Duodenal mucosa (tissue), 2 donors: ENCODE data around the gene TMEM43.

Source experiments
- H3K27ac ChIP-seq: one replicate; pipeline ENCODE4 v1.7.0; 2013; ENCODE audit warnings: low read depth, low read length
- H3K27me3 ChIP-seq, 2 donors: one replicate each; pipeline ENCODE4 v1.7.0; 2013; ENCODE audit warnings: low read length in 2 of 2, control low read depth in 1 of 2; ENCODE audit not compliant: insufficient read depth in 2 of 2, control insufficient read depth in 1 of 2
- H3K36me3 ChIP-seq, 2 donors: one replicate each; pipeline ENCODE4 v1.7.0; 2013; ENCODE audit warnings: low read length in 2 of 2, control low read depth in 1 of 2; ENCODE audit not compliant: insufficient read depth in 2 of 2, control insufficient read depth in 1 of 2
- H3K4me1 ChIP-seq, 2 donors: one replicate each; pipeline ENCODE4 v1.7.0; 2013; ENCODE audit warnings: low read length in 2 of 2, control low read depth in 1 of 2; ENCODE audit not compliant: insufficient read depth in 2 of 2, control insufficient read depth in 1 of 2
- H3K4me3 ChIP-seq, 2 donors: one replicate each; pipeline ENCODE4 v1.7.0; 2013; ENCODE audit warnings: low read length in 2 of 2, low read depth in 1 of 2
- H3K9ac ChIP-seq, 2 donors: one replicate each; pipeline ENCODE4 v1.7.0; 2013; ENCODE audit warnings: low read length in 2 of 2, low read depth in 1 of 2
- H3K9me3 ChIP-seq, 2 donors: one replicate each; pipeline ENCODE4 v1.7.0; 2013; ENCODE audit warnings: low read length in 2 of 2, control low read depth in 1 of 2; ENCODE audit not compliant: control insufficient read depth in 1 of 2

Gene TMEM43

DNA sequence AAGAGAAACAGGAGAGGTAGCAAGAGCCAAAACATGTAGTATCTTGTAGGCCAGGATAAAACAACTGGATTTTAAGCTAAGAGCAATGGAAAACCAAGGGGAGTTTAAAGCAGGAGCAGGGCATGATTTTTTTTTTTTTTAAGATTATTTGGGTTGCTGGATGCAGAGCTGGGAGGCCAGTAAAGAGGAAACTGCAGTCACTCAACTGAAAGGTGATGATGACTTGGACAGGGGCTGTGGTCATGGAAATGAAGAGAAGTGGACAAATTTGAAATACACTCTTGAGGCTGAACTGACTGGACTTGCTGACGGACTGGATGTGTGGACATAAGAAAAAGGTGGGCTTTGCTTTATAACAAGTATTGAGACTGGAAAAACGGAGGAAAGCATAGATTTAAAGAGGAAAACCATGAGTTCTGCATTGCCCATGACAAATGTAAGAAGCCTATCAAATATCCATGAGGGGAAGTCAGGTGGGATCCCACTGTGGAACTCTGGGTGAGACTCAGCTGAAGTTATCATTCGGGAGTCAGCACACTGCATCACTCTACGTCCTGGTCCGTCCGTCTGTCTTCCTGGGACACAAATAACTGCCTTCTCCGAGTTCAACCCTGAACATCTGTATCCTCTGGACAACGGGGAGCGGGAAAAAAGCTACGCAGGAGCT lies 52.9 kb downstream of the TMEM43 start:
- no peaks in the 10 kb centered on the region for H3K9me3 ChIP-seq
- H3K36me3 ChIP-seq = peaks cover 7 to 11% of the 10 kb centered on the region in 2 donors
- no peaks in the 10 kb centered on the region for H3K27me3 ChIP-seq
- H3K4me3 ChIP-seq = peak overlapping the region; percentile 91 to 99
- H3K4me1 ChIP-seq = peaks cover 20 to 39% of the 10 kb centered on the region in 2 donors
- peak overlapping the region; percentile 93 for H3K27ac ChIP-seq
- H3K9ac ChIP-seq = peak overlapping the region; percentile 97 to 98

DNA sequence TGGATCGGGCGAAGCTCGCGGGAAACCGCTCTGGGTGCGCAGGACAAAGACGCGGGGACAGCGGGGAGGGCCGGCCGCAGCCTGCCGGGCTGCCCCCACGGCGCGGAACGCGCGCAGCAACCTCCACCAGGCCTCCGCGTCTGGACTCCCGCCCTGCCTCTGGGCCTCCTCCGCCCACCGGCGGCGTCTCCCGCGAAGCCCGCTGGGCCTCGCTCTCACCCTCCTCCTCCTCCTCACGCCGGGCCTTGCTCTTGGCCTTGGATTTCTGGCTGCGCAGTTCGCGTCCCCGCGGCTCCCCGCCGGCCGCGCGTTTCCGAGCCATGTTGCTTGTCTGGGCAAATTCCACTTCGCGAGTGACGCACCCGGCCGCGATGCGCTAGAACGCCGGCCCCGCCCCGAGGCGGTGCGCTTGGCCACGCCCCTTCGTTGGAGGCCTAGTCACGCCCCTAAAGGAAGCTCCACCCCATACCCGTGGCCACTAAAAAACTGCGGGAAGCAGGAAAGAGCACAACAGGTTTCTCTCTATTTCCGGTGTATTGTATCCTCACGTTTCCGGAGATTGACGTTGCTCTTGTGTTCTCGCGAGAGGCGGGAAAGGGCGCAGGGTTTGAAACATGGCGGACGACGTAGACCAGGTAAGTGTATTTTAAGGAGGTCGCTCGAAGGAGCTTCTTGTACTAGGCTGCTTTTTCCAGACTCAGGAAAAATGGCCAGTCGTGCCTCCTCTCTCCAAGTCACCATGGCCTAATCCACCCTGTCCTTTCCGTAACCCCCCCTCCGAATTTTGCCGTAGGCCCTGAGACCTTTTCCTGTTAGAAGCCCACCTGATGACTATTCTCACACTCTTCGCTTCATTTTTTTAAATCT lies 53.6 kb downstream of the TMEM43 start, which contains the start of the genes LSM3 and XPC:
Gene LSM3 (plus strand): TSS at position 571 of the 867 bp plus-strand sequence. CDS start 44 bp downstream, at position 615.
Gene XPC (minus strand): TSS at position 355 of the 867 bp plus-strand sequence. CDS start 33 bp downstream, at position 322.
- Histone ChIP-seq H3K4me1 (peaks cover 20 to 44% of the 10 kb centered on the region in 2 donors), H3K4me3 (peak within 1 kb of the TSS; percentile 95 to 99), H3K36me3 (peaks cover 7 to 15% of the 10 kb centered on the region in 2 donors), H3K27me3 (no peaks in the 10 kb centered on the region), H3K9ac (peak within 1 kb of the TSS; percentile 97 to 98), H3K9me3 (no peaks in the 10 kb centered on the region), H3K27ac (peak within 1 kb of the TSS; percentile 93)

DNA sequence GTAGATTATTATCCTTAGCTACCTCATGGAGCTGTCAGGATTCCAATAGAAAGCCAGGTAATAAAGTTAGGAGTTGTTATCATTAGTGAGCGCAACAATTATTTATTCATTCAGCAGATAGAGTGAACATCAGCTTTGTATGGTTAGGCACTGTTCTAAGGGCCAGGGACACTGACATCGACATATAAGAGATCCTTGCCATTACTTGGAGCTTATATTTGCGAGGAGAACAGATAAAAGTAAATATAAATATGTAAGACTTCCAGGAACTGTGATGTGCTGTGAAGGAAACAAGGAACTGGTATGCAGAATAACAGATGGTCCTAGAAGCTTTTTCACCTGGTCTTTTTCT lies 54.2 kb downstream of the TMEM43 start:
- H3K27me3 ChIP-seq = no peaks in the 10 kb centered on the region
- peaks cover 20 to 44% of the 10 kb centered on the region in 2 donors for H3K4me1 ChIP-seq
- peak overlapping the region; percentile 95 to 99 for H3K4me3 ChIP-seq
- H3K27ac ChIP-seq = peak overlapping the region; percentile 68
- H3K9ac ChIP-seq = peak overlapping the region; percentile 87 to 98
- peaks cover 10 to 20% of the 10 kb centered on the region in 2 donors for H3K36me3 ChIP-seq
- no peaks in the 10 kb centered on the region for H3K9me3 ChIP-seq

DNA sequence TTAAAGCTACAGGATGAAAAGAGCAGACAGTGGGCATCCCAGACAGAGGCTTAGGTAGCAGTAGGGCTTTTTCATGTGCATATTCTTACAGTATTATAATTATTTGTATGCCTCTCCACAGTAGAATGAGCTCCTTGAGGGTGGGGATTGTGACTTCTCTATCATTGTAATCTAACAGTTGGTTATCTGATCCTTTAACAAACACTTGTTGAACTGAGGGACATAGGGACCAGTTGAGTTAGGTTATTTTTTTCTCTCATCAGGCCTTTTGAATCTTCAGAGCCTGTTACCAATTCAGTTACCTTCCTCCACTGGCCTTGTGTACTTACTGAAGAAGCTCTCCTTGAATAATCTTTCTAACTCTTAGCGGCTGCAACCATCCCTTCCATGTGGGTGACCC lies 54.9 kb downstream of the TMEM43 start:
- Histone ChIP-seq H3K9ac (peak overlapping the region in 1 of 2 donors; percentile 98), H3K36me3 (peaks cover 11 to 22% of the 10 kb centered on the region in 2 donors), H3K4me3 (peak overlapping the region; percentile 95 to 99), H3K9me3 (no peaks in the 10 kb centered on the region), H3K27ac (no peak overlapping the region), H3K4me1 (peaks cover 20 to 39% of the 10 kb centered on the region in 2 donors), H3K27me3 (no peaks in the 10 kb centered on the region)

DNA sequence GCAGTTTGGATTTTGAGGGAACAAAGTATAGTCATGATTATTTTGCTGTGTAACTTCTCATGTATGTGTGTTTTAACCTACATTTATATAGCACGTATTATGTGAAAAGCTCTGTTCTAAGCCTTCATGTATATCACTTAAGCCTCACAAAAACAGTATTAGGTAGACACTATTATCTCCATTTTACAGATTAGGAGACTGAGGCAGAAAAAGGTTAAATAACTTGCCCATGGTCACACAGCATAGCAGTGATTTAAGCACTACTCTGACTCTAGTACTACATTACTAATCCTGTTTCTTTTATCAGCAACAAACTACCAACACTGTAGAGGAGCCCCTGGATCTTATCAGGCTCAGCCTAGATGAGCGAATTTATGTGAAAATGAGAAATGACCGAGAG lies 56.4 kb downstream of the TMEM43 start:
- Histone ChIP-seq H3K27ac (no peak overlapping the region), H3K4me3 (no peak overlapping the region), H3K4me1 (peaks cover 16 to 25% of the 10 kb centered on the region in 2 donors), H3K9ac (no peak overlapping the region), H3K9me3 (no peaks in the 10 kb centered on the region), H3K36me3 (peaks cover 17 to 30% of the 10 kb centered on the region in 2 donors), H3K27me3 (no peaks in the 10 kb centered on the region)

DNA sequence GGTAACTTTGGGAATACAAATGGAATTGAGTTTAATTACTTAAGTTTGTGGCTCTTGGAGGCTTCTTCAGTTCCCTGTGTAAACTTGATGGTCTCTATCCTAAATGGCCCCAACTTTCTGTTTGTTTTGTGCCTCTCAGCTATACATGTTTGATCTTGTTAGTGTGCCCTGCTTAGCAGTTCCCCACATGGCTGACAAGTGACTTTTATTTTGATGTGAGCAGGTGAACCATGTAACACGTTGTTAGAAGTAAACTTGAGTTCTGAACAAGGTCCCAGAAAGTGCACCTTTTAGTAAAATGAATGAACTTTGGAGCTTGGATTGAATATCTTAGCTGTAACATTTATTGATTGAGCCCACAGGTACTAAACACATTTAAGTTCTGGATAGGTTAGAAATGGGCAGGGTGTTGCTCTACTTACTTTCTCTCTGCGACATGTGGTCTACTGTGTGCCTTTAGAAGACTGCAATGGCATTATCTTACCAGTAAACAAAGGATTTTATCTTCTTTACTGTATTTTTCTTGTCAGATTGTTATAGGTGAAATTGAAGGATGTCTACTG lies 58.2 kb downstream of the TMEM43 start:
- Histone ChIP-seq H3K4me3 (no peak overlapping the region), H3K4me1 (peaks cover 9 to 15% of the 10 kb centered on the region in 2 donors), H3K36me3 (peaks cover 25 to 49% of the 10 kb centered on the region in 2 donors), H3K27ac (no peak overlapping the region), H3K9me3 (no peaks in the 10 kb centered on the region), H3K9ac (no peak overlapping the region), H3K27me3 (no peaks in the 10 kb centered on the region)

DNA sequence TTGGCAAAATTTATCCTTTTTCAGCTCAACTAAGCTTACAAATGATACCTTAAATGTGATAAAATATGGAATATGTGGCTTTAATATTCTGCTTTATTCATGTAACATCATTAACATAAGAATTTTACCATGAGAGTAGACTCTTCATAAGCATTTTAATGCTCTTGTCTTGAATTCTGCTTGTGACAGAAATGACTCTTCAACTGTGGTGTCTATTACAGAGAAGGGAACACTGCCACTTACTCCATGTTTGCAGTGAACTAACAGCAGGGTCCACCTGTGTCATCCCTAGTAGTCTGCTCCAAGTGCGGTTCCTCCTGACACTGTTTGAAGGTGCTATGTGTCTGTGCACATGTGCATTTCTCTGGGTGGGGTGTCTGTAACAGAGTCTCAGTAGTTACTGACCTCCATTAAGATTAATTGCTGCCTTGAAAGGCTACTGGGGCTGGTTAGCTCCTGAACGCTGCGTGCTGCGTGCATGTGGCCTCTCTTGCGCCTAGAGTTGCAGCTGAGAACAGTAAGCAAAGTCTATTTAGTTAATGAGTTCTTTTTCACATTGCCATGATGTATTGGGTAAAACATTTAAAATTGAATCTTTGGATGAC lies 62.1 kb downstream of the TMEM43 start:
- H3K9ac ChIP-seq = no peak overlapping the region
- H3K36me3 ChIP-seq = peaks cover 27 to 45% of the 10 kb centered on the region in 2 donors
- H3K9me3 ChIP-seq = no peaks in the 10 kb centered on the region

DNA sequence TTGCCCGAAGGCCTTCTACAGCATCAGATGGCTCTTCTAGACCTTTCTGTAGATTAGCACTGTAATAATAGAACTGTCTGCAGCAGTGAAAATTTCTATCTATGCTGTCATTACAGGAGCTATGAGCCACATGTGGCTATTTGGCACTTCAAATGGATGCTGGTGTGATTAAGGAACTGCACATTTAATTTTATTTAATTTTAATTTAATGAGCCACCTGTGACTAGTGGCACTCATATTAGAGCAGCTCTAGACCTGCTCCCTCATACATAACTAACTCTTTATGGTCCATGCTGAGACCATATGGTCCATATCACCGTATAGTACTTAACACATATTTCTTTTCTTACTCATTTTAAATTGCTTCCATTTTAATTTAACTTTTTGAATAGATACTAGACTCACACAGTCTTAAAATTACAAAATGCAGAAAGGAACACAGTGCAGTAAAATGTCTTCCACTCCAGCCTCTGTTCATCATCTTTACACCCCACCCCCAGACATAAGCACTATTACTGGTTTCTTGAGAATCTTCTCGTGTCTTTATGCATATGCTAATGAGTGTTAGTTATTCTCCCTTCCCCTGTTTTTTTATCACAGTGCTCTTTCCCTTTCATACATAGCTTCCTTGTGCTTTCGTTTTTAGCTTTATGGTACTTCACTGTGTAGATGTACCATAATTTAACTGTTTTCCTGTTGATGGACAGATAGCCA lies 63.3 kb downstream of the TMEM43 start:
- Histone ChIP-seq H3K27ac (no peak overlapping the region), H3K36me3 (peaks cover 22 to 38% of the 10 kb centered on the region in 2 donors), H3K9ac (no peak overlapping the region)

More for the DNA sequence above, 62.1 kb downstream of the TMEM43 start:
- H3K27me3 ChIP-seq = no peaks in the 10 kb centered on the region
- H3K4me1 ChIP-seq = peaks cover 0 to 8% of the 10 kb centered on the region in 2 donors
- H3K27ac ChIP-seq = no peak overlapping the region
- no peak overlapping the region for H3K4me3 ChIP-seq

More for the DNA sequence above, 63.3 kb downstream of the TMEM43 start:
- Histone ChIP-seq H3K27me3 (no peaks in the 10 kb centered on the region), H3K4me1 (no peaks in the 10 kb centered on the region), H3K9me3 (no peaks in the 10 kb centered on the region), H3K4me3 (no peak overlapping the region)
